Esophagus (tissue), 2 donors: ENCODE data around the gene ATP6AP2. TPM values are rescaled to one million over a fixed set of nuclear protein-coding genes. Genes with fewer than 3 reads are reported as not detected.

ENCODE experiments used
- H3K27ac ChIP-seq, 2 donors: one replicate each; pipeline ENCODE4 v1.5.1; 2013; ENCODE audit warnings: low read depth in 2 of 2, mild to moderate bottlenecking in 2 of 2, inconsistent platforms in 1 of 2, low read length in 1 of 2, moderate library complexity in 1 of 2
- H3K27me3 ChIP-seq, 2 donors: one replicate each; pipeline ENCODE4 v1.6.1; 2013; ENCODE audit warnings: low read length in 2 of 2, control low read depth in 1 of 2, mild to moderate bottlenecking in 1 of 2; ENCODE audit not compliant: insufficient read depth in 2 of 2, control insufficient read depth in 1 of 2
- H3K36me3 ChIP-seq, 2 donors: one replicate each; pipeline ENCODE4 v1.6.1; 2013; ENCODE audit warnings: low read length in 1 of 2; ENCODE audit not compliant: control insufficient read depth in 2 of 2, insufficient read depth in 2 of 2
- H3K4me1 ChIP-seq, 2 donors: one replicate each; pipeline ENCODE4 v1.6.1; 2013; ENCODE audit warnings: low read length in 1 of 2; ENCODE audit not compliant: control insufficient read depth in 2 of 2, insufficient read depth in 2 of 2
- H3K4me3 ChIP-seq, 2 donors: one replicate each; pipeline ENCODE4 v1.5.1; 2013; ENCODE audit warnings: low read length in 2 of 2, mild to moderate bottlenecking in 2 of 2, low read depth in 1 of 2, moderate library complexity in 1 of 2
- H3K9me3 ChIP-seq, 2 donors: one replicate each; pipeline ENCODE4 v1.6.1; 2013; ENCODE audit warnings: mild to moderate bottlenecking in 2 of 2, low read depth in 1 of 2, low read length in 1 of 2, moderate library complexity in 1 of 2; ENCODE audit not compliant: control insufficient read depth in 2 of 2, insufficient read depth in 1 of 2
- WGBS, 2 donors: extraction: QIAGEN DNeasy Blood & Tissue Kit; methylation state at CpG; one replicate each; pipeline ENCODE4 v1.1.7; 2013; 5-methylcytosine and 5-hydroxymethylcytosine counted together
- polyA plus RNA-seq, 2 donors: library from polyadenylated mRNA; stranded (reverse); fragments of 200-250 nt; gene quantifications; one replicate each; pipeline ENCODE4 v1.2.3, GENCODE V29; 2013
- donor health status: healthy with polysubstance abuse.
- donor health status: Bipolar disorder and iron deficiency.

ATP6AP2 gene, protein sequence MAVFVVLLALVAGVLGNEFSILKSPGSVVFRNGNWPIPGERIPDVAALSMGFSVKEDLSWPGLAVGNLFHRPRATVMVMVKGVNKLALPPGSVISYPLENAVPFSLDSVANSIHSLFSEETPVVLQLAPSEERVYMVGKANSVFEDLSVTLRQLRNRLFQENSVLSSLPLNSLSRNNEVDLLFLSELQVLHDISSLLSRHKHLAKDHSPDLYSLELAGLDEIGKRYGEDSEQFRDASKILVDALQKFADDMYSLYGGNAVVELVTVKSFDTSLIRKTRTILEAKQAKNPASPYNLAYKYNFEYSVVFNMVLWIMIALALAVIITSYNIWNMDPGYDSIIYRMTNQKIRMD
- 10 to 100 TPM; 50.9 to 51.5 TPM for polyA plus RNA-seq

DNA sequence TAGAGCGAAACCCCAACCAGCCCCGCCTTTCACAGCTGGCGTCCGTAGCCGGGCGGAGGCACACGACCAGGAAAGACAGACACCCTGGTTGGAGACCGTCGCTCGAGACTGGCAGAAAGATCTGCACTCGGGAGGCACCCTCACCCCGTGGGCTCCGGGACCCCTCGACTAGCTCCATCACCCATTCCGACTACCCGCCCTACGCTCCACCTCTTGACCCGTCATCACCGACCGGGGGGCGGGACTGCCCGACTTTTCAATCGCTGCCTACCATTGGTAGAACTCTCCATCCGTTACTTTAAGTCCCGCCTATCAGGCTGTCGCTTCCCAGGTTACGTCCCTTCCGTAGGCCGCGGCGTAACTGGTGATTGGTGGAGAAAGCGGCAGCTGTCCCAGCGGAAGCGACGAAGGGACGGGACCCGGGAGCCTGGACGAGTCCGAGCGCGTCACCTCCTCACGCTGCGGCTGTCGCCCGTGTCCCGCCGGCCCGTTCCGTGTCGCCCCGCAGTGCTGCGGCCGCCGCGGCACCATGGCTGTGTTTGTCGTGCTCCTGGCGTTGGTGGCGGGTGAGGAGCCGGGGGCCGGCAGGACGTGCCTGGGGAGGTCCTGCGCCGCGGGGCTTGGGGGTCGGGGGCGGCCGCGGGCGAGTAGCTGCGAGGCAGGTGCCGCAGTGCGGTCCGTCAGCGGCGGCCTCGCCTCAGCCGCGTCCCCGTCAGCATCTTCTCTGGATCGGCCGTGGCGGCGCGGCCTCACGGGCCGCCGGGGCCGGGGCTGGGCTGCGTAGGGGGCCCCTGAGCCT is at the start of gene ATP6AP2:
TSS of gene ATP6AP2 (plus strand) at position 434 of the 799 bp plus-strand sequence. CDS start at position 530, 96 bp downstream.
- Histone ChIP-seq H3K4me1 (peaks cover 0 to 3% of the 10 kb centered on the region in 2 donors), H3K36me3 (no peaks in the 10 kb centered on the region), H3K4me3 (peak within 1 kb of the TSS; percentile 57 to 79), H3K27ac (peak within 1 kb of the TSS; percentile 88 to 90), H3K9me3 (peaks cover 0 to 3% of the 10 kb centered on the region in 2 donors), H3K27me3 (no peaks in the 10 kb centered on the region)
- 1 to 15% methylated on average over 59 to 88 of the region's 89 CpGs for WGBS, 2 donors

DNA sequence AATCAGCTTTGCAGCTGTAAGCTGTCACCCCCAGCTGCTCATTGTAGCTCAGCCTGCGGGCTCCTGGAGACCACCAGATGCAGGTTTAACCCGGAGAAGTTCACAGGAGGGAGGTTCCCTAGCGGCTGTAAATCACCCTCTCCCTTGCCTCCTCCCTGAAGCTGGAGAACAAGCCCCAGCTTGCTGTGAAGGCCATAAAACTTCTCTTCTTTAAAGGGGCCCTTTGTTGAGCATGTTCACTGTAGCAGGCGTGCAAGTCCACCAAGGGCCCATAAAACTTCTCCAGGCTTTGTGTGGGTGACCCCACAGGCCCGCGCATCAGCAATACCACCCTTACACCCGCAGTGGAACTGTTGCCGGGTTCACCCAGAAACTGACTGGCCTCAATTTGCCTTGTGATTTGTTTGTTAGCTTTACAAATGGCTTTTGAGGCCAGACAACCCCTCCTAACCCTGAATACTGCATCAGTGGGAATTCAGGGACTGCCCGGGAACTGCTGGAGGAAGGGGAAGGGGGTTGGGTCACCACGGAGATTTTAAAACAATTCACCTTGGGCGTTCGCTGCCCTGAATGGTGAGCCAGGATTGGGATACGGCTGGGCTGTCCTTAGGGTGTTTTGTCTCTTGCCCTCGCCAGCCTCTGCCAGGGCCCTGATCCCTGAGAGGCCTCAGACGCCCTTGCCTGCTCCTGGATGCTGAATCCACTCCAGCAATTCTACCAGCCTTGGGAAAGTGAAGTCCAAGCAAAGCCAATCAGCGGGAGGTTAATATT is 49.5 kb upstream of the ATP6AP2 start:
- 51 to 52% methylated on average over 16 of the region's 16 CpGs for WGBS, 2 donors
- Histone ChIP-seq H3K4me3 (no peak overlapping the region), H3K9me3 (no peaks in the 10 kb centered on the region), H3K27me3 (no peaks in the 10 kb centered on the region), H3K27ac (no peak overlapping the region), H3K36me3 (no peaks in the 10 kb centered on the region), H3K4me1 (no peaks in the 10 kb centered on the region)

DNA sequence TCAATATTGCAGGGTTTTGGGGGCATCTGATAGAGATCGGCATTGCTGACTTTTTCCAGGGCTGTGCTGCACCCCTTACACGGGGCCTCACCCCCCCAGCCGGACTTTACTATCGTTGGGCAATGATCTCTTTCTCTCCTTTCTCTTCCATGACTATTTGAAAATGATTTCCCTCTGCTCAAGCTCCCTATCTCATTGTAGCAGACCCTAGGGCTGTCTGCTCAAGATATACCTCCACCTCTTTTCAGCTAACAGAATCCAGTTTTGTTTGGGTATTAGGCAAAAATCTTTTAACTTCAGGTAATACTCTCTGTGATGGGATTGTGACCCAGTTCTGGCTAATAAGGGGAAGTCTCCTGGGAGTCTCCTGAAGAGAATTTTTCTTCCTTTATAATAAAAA is 43.5 kb upstream of the ATP6AP2 start:
- H3K27me3 ChIP-seq, result peaks cover 0 to 3% of the 10 kb centered on the region in 2 donors

DNA sequence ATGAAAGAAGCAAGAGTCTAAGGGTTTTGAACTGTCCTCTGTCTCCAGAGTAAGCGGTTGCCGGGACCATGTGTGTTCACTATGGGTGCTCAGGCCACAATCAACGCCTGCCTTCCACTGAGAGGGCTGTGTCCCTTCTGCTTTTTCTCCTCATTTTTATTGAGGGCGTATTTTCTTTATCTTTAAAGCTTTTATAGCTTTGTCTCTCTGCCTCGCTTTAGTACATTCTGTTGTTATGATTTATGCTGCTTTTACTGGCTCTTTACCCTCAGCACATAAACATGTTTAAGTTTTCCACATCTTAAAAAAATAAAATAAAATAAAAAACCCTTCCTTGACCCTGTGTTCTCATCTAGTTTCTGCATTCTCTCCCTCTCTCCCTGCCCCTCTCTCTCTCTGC is 42.4 kb upstream of the ATP6AP2 start:
- Histone ChIP-seq H3K9me3 (no peaks in the 10 kb centered on the region), H3K4me1 (peaks cover 0 to 4% of the 10 kb centered on the region in 2 donors), H3K27me3 (peaks cover 0 to 3% of the 10 kb centered on the region in 2 donors), H3K36me3 (no peaks in the 10 kb centered on the region), H3K4me3 (no peak overlapping the region), H3K27ac (no peak overlapping the region)
- 71 to 95% methylated on average over 5 of the region's 5 CpGs for WGBS, 2 donors

More for the DNA sequence above, 43.5 kb upstream of the ATP6AP2 start:
- no peaks in the 10 kb centered on the region for H3K9me3 ChIP-seq
- WGBS, 2 donors, result 76 to 90% methylated on average over 4 of the region's 4 CpGs
- peaks cover 0 to 4% of the 10 kb centered on the region in 2 donors for H3K4me1 ChIP-seq
- no peaks in the 10 kb centered on the region for H3K36me3 ChIP-seq
- H3K4me3 ChIP-seq, result no peak overlapping the region
- H3K27ac ChIP-seq, result no peak overlapping the region

DNA sequence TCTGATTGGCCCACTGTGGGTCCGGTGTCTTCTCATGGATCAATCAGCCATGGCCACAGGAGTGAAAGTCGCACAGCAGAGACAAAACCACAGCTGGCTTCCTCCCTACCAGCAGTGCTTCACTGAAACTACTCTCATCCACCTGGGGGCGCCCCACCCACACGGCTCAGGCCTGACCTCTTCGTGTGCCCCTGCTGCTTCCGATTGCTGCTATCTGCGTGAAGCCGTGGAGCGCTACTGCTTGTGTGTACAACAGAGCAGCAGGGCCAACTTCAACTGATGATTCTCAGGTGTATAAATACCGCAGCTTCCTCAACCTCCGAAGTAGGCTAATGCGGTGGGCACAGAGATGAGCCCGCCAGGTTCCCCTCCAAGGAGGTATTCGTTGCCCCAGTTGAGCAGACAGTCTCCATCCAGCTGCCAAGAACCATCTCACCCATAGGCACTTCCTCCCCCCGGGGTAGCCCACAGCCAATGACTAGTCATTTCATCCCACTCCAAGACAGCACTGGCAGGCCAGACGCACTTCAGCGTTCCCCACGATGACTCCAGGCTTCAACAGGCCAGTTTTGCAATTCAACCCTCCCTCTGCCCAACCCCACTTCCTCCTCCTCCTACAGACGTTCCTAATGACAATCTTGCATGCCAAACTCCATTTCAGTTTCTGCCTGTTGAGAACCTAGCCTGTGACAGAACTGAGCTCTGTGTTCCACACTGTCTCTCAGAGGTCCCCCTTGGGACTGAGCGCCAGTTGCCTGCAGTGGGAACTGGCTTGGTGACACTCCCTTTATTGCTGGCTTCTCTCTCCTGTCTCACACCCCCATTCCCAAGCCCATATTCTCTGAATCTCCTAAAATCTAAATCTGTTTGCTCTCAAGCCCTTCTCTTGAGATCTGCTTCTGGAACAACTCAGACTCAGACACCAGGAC is 41.3 kb upstream of the ATP6AP2 start:
- Histone ChIP-seq H3K4me1 (peaks cover 0 to 4% of the 10 kb centered on the region in 2 donors), H3K27me3 (peaks cover 0 to 3% of the 10 kb centered on the region in 2 donors), H3K36me3 (no peaks in the 10 kb centered on the region), H3K27ac (no peak overlapping the region), H3K4me3 (no peak overlapping the region), H3K9me3 (no peaks in the 10 kb centered on the region)
- 49 to 54% methylated on average over 20 of the region's 20 CpGs for WGBS, 2 donors

DNA sequence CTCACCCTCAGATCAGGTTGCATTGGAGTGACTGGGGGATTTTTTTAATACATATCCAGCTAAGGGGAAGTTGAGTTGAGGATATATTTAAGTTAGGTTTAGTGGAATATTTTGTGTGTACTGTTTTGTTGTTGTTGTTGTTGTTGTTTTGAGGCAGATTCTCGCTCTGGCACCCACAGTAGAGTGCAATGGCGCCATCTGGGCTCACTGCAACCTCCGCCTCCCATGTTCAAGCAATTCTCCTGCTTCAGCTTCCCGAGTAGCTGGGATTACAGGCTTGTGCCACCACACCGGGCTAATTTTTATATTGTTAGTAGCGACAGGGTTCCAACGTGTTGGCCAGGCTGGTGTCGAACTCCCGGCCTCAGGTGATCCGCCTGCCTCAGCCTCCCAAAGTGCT is 38.6 kb upstream of the ATP6AP2 start:
- Histone ChIP-seq H3K4me1 (peaks cover 0 to 4% of the 10 kb centered on the region in 2 donors), H3K27ac (no peak overlapping the region), H3K4me3 (no peak overlapping the region), H3K9me3 (no peaks in the 10 kb centered on the region), H3K27me3 (peaks cover 0 to 3% of the 10 kb centered on the region in 2 donors), H3K36me3 (no peaks in the 10 kb centered on the region)
- 68 to 87% methylated on average over 10 of the region's 10 CpGs for WGBS, 2 donors

DNA sequence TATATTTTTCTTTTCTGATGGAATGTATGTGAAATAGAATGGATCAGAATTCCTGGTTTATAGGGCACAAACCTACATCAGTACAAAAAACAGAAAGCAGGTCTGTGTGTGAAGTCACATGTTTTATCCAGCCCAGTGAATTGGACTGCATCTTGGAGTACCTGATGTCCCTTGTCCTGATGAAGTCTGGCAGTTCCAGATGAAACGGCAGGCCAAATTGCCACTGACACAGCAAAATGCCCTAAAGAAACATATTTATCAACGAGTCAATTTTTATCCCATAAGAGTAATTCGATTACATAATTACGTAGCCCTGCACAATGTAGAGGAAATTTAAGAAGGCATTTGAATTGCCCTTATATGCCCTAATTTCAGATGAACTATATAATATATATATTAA is 37.8 kb upstream of the ATP6AP2 start:
- peaks cover 0 to 3% of the 10 kb centered on the region in 2 donors for H3K27me3 ChIP-seq
- no peak overlapping the region for H3K27ac ChIP-seq
- no peak overlapping the region for H3K4me3 ChIP-seq
- WGBS, 2 donors, result 79 to 86% methylated on average over 4 of the region's 4 CpGs
- no peaks in the 10 kb centered on the region for H3K36me3 ChIP-seq
- H3K4me1 ChIP-seq, result peaks cover 0 to 4% of the 10 kb centered on the region in 2 donors
- H3K9me3 ChIP-seq, result no peaks in the 10 kb centered on the region

DNA sequence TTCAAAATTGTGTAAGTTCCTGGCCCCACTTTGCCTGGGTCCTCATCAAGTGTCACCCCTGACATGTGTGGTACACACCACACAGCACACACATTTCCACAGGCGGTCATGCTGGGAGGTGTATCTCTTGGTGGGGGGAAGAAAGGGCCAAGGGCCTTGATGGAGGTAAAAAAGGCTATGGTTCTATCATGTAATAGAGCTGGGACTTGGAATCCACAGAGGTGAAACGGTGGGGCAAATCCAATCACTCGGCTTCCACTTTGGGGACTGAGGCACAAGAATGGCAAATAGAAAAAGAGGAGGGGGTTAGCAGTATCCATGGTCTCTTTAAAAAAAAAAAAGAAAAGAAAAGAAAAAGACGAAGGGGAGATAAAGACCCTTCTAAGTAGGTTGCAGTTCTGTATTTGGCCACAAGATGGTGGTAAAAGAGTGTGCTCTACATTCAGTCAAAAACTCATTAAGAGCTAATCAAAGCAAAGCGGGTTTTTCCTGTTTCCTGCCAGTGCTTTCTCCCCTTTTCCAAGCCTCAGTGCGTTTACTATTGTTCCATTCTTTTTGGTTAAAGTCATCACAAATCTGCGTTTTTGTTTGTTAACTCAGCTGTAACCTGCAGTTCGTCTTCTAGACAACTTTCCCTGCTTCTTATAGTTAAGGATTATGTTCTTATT is 37.0 kb upstream of the ATP6AP2 start:
- WGBS, 2 donors, result 3 to 5% methylated on average over 8 of the region's 8 CpGs

More for the DNA sequence above, 37.0 kb upstream of the ATP6AP2 start:
- Histone ChIP-seq H3K27me3 (peaks cover 0 to 3% of the 10 kb centered on the region in 2 donors), H3K36me3 (no peaks in the 10 kb centered on the region), H3K4me1 (peaks cover 0 to 4% of the 10 kb centered on the region in 2 donors), H3K27ac (no peak overlapping the region), H3K4me3 (no peak overlapping the region), H3K9me3 (no peaks in the 10 kb centered on the region)
